Vagina (tissue), 2 donors: ENCODE measurements around the gene AURKAIP1. TPM values are rescaled to one million over a fixed set of nuclear protein-coding genes. Genes with fewer than 3 reads are reported as not detected.
A peak's percentile ranks its signal among the peaks of the same experiment; 100 is the strongest.

Experiments used
- DNase-seq, 2 donors: peaks; one replicate each; pipeline ENCODE4 v3.0.0-alpha.2; 2017; ENCODE audit errors: extremely low spot score in 2 of 2
- H3K27ac ChIP-seq: fragments of 200-600 bp; sonication (generic); one replicate; pipeline ENCODE4 v1.5.1; 2019
- H3K27me3 ChIP-seq: fragments of 200-600 bp; sonication (generic); one replicate; pipeline ENCODE4 v1.5.1; 2019
- H3K36me3 ChIP-seq, 2 donors: fragments of 200-600 bp; sonication (generic); one replicate each; pipeline ENCODE4 v1.5.1; 2017 to 2019
- H3K4me1 ChIP-seq: fragments of 200-600 bp; sonication (generic); one replicate; pipeline ENCODE4 v1.5.1; 2019
- H3K4me3 ChIP-seq, 2 donors: fragments of 200-600 bp; sonication (generic); 1 replicate in 1 of 2; 2 replicates in 1 of 2; pipeline ENCODE4 v1.5.1; 2016 to 2019
- H3K9me3 ChIP-seq: fragments of 200-600 bp; sonication (generic); one replicate; pipeline ENCODE4 v1.5.1; 2019
- CTCF ChIP-seq, 3 experiments: fragments of 450-650 bp in 2 of 3; fragments of 200-600 bp in 1 of 3; sonication (generic) in 1 of 3; IDR thresholded peaks; one replicate each; pipeline ENCODE4 v1.5.1; 2017 to 2019; ENCODE audit warnings: antibody characterized with exemption in 3 of 3, mild to moderate bottlenecking in 2 of 3, moderate library complexity in 2 of 3
- POLR2A ChIP-seq, 2 donors: fragments of 450-650 bp; IDR thresholded peaks; one replicate each; pipeline ENCODE4 v1.6.1; 2017; ENCODE audit warnings: antibody characterized with exemption in 2 of 2, mild to moderate bottlenecking in 2 of 2, moderate library complexity in 2 of 2
- POLR2AphosphoS5 ChIP-seq, 2 donors: sonication (generic); formaldehyde crosslinking; IDR thresholded peaks; one replicate each; pipeline ENCODE4 v1.9.0; 2017; ENCODE audit warnings: antibody characterized with exemption in 2 of 2, mild to moderate bottlenecking in 2 of 2, low read depth in 1 of 2; ENCODE audit not compliant: insufficient read depth in 1 of 2
- intact Hi-C: fragments of 100-400 bp; cut with DNase I; formaldehyde crosslinking; loops from one replicate; pipeline ENCODE4 v1.15.1; 2023
- total RNA-seq: library from RNA; depleted of rRNA; stranded (reverse); fragments of >200 nt; gene quantifications from one replicate; pipeline ENCODE4 v1.2.3, GENCODE V29; 2016

The AURKAIP1 gene
- total RNA-seq, 1 donor from 2014 or later, result 94.5 TPM

DNA sequence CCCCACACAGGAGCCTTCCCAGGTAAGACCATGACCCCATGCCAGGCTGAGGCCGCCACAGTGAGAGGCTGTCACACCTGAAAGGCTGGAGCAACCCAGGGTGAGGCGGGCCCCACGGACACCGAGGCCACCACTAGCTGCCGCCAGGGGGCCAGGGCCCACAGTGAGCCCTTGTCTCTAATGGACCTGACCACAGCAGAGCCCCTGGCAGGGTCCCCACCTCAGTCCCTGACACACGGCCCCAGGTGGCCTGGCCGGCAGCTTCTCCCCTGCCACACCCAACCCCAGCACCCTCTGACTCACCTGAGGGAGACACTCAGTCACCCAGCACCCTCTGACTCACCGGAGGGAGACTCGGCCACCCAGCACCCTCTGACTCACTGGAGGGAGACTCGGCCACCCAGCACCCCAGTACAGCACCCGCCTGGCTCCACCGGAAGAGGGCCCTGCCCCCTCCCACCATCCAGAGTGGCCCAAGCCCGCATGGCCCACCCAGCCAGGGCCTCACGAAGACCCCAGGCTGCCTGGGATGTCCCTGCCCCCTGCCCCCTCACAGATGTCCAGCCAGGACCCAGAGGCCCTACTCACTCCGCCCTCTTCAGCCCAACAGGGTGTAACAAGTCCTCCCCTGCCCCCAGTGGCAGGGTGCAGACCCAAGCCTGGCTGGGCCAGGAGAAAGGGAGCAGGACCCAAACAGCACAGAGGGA, 30.2 kb downstream of the AURKAIP1 start:
- H3K4me1 ChIP-seq, result peaks cover 51% of the 10 kb centered on the region
- intact Hi-C loops, result loop anchor here (5.0 kb wide), 1 partner anchor 38 kb away; the partner anchor contains the start of genes ACAP3 and PUSL1
- TF ChIP-seq CTCF (IDR thresholded peaks at IDR 0.05), result peak in 1 of 3 experiments; percentile 9
- no peak for TF ChIP-seq POLR2AphosphoS5 (IDR thresholded peaks at IDR 0.05; ENCODE audit: insufficient read depth in 1 of 2, low read depth in 1 of 2)
- no peak for DNase-seq
- no peak overlapping the region for H3K4me3 ChIP-seq
- H3K27me3 ChIP-seq, result no peaks in the 10 kb centered on the region
- peaks cover 0 to 7% of the 10 kb centered on the region in 2 donors for H3K36me3 ChIP-seq
- H3K9me3 ChIP-seq, result no peaks in the 10 kb centered on the region
- peak overlapping the region; percentile 81 for H3K27ac ChIP-seq

GRCh38 chr1:1343811-1344421, 31.1 kb downstream of the AURKAIP1 start:
- H3K9me3 ChIP-seq, result no peaks in the 10 kb centered on the region
- intact Hi-C loops, result no loop called here
- H3K27me3 ChIP-seq, result no peaks in the 10 kb centered on the region
- no peak for DNase-seq
- TF ChIP-seq POLR2A (IDR thresholded peaks at IDR 0.05), result no peak
- no peak for TF ChIP-seq CTCF (IDR thresholded peaks at IDR 0.05)
- no peak for TF ChIP-seq POLR2AphosphoS5 (IDR thresholded peaks at IDR 0.05; ENCODE audit: insufficient read depth in 1 of 2, low read depth in 1 of 2)
- H3K4me3 ChIP-seq, result no peak overlapping the region
- H3K4me1 ChIP-seq, result peaks cover 51% of the 10 kb centered on the region
- H3K36me3 ChIP-seq, result peaks cover 0 to 15% of the 10 kb centered on the region in 2 donors
- peak overlapping the region; percentile 81 for H3K27ac ChIP-seq

DNA sequence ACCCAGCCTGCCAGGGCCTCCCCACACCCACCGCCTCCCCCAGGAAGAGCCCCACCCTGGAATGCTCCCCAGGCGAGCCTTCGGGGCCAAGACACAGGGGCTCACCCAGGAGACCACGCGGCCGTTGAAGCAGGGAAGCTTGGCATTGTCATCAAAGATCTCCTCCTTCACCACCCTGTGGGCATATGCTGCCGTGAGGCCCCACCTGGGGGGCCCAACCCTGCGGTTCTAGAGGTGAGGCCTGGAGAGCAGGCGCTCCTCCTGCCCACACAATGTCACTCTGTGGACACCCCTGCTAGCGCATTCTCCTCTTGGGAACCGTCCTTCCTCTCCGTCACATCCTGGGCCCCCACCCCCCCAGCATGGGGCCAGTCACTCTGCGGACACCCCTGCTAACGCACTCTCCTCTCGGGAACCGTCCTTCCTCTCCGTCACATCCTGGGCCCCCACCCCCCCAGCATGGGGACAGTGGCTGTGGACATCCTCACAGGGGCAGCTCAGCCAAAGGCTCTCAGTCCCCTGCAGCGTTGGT, 32.4 kb downstream of the AURKAIP1 start:
- H3K36me3 ChIP-seq, result peaks cover 0 to 28% of the 10 kb centered on the region in 2 donors
- no peaks in the 10 kb centered on the region for H3K27me3 ChIP-seq
- H3K27ac ChIP-seq, result no peak overlapping the region
- intact Hi-C loops, result no loop called here
- H3K4me3 ChIP-seq, result no peak overlapping the region
- H3K9me3 ChIP-seq, result no peaks in the 10 kb centered on the region
- no peak for TF ChIP-seq POLR2A (IDR thresholded peaks at IDR 0.05)
- no peak for TF ChIP-seq CTCF (IDR thresholded peaks at IDR 0.05)
- no peak for TF ChIP-seq POLR2AphosphoS5 (IDR thresholded peaks at IDR 0.05; ENCODE audit: insufficient read depth in 1 of 2, low read depth in 1 of 2)
- DNase-seq, result no peak
- H3K4me1 ChIP-seq, result peaks cover 43% of the 10 kb centered on the region

DNA sequence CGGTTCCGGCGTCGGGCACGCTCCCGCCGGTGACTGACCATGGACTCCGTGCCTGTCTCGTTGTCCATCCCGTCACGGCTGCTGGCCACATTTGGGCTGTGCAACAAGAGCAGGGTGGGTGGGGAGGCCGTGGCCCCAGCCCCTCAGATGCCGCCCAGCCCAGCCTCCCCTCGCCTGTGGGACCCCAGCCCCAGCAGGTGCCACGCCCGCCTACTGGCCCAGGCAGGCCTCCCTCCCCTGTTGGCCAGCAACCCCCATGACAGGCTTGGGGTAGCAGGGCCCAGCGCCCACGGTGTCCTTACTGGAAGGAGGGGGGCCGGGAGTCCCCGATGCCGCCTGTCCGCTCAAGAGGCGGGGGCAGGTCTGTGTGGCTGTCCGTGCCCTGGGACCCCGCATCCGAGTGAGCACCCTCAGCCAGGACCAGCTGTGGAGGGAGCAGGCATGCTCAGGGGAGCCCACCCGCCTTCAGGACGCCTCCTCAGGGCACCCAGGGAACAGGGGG, 32.9 kb downstream of the AURKAIP1 start:
- DNase-seq, result no peak
- H3K4me1 ChIP-seq, result peaks cover 38% of the 10 kb centered on the region
- no peak for TF ChIP-seq CTCF (IDR thresholded peaks at IDR 0.05)
- no peaks in the 10 kb centered on the region for H3K9me3 ChIP-seq
- no peak overlapping the region for H3K27ac ChIP-seq
- no peak overlapping the region for H3K4me3 ChIP-seq
- intact Hi-C loops, result no loop called here
- H3K36me3 ChIP-seq, result peaks cover 0 to 33% of the 10 kb centered on the region in 2 donors
- H3K27me3 ChIP-seq, result no peaks in the 10 kb centered on the region
